Left lung (tissue), 10 donors: Measurements from ENCODE around the gene EIF1AY. TPM values are rescaled to one million over a fixed set of nuclear protein-coding genes. Genes with fewer than 3 reads are reported as not detected.
A peak's percentile ranks its signal among the peaks of the same experiment; 100 is the strongest.
"Not testable (repeated sequence)": the region's sequence is repeated elsewhere in the genome, so short reads cannot be mapped to it uniquely, and the experiment has no call there.

Experiments used
- ATAC-seq: fragments of 200-7000 bp; cut with Tn5 transposase; one replicate; pipeline ENCODE4 v1.9.1; 2020; ENCODE audit warnings: moderate library complexity
- DNase-seq, 4 donors: peaks; one replicate each; pipeline ENCODE4 v3.0.0-alpha.2; 2013 to 2020
- H3K27ac ChIP-seq, 2 donors: fragments of 200-600 bp; sonication (generic) in 1 of 2; one replicate each; pipeline versions ENCODE4 v1.5.0 to v1.8.0; 2020 to 2021
- H3K27me3 ChIP-seq, 2 donors: fragments of 200-600 bp; sonication (generic) in 1 of 2; one replicate each; pipeline versions ENCODE4 v1.5.0 to v1.8.0; 2020 to 2021
- H3K36me3 ChIP-seq, 2 donors: fragments of 200-600 bp; sonication (generic) in 1 of 2; one replicate each; pipeline versions ENCODE4 v1.5.0 to v1.8.0; 2020 to 2021
- H3K4me1 ChIP-seq, 2 donors: fragments of 200-600 bp; one replicate each; pipeline ENCODE4 v1.8.0; 2021
- H3K4me3 ChIP-seq, 2 donors: fragments of 200-600 bp; sonication (generic) in 1 of 2; one replicate each; pipeline versions ENCODE4 v1.5.0 to v1.8.0; 2020 to 2021; ENCODE audit warnings: mild to moderate bottlenecking in 1 of 2
- H3K9me3 ChIP-seq, 2 donors: fragments of 200-600 bp; sonication (generic) in 1 of 2; one replicate each; pipeline versions ENCODE4 v1.5.0 to v1.8.0; 2020 to 2021
- intact Hi-C, 2 donors: fragments of 100-400 bp; cut with DNase I; formaldehyde crosslinking; loops; one replicate each; pipeline versions ENCODE4 v1.11.2 to v1.14.2; 2022
- polyA plus RNA-seq, 6 donors: library from polyadenylated mRNA; unstranded; fragments of 120-200 nt; gene quantifications; one replicate each; pipeline ENCODE4 v1.2.1, GENCODE V29; 2013; ENCODE audit not compliant: insufficient read length in 6 of 6
- total RNA-seq, 2 donors: library from RNA; stranded (reverse); fragmentation: NEBNext Ultra II Directional; extraction: Animal tissue kit (Norgen Biotek cat#: 25700); gene quantifications; one replicate each; pipeline ENCODE4 v1.2.1, GENCODE V29; 2021
- TF ChIP-seq, protein P1 (sequence below), 2 donors: fragments of 200-600 bp; sonication (generic) in 1 of 2; IDR thresholded peaks; one replicate each; pipeline versions ENCODE4 v1.5.0 to v1.8.0; 2021; ENCODE audit warnings: antibody characterized with exemption in 2 of 2
- donor health status: DM: no; HTN: yes; CAD: no.
- donor health status: DM: no; HTN: no; CAD: no.

The EIF1AY gene
- total and polyA plus RNA-seq, 8 donors = 0.27 to 52.5 (median 36.8) TPM; not detected in 2

DNA sequence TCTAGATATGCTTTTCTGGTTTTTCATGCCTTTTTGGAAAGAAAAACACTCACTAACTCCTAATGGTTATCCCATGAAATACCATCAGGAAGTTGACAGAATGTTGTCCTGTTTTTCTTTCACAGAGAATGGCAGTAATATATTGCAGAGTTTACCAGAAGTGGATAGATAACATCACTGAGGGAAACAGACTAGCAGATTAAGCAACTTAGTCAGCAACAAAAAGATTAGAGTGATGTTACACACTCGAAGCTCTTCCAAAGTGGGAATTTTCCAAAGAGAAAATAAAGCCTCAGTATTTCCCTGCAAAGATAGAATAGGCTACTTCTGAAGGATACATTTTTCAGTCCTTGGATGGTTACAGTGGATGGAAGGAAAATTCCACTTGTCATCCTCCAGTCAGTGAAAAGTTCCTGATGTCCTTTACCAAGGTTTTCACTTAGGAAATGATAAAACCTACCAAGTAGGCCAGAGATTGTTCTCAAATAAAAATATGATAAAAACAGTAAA lies 31.1 kb upstream of the EIF1AY start:
- ATAC-seq (no peak), DNase-seq (no peak)
- H3K27ac ChIP-seq = no peak overlapping the region
- no peaks in the 10 kb centered on the region for H3K36me3 ChIP-seq
- no peaks in the 10 kb centered on the region for H3K9me3 ChIP-seq
- TF ChIP-seq, protein P1, sequence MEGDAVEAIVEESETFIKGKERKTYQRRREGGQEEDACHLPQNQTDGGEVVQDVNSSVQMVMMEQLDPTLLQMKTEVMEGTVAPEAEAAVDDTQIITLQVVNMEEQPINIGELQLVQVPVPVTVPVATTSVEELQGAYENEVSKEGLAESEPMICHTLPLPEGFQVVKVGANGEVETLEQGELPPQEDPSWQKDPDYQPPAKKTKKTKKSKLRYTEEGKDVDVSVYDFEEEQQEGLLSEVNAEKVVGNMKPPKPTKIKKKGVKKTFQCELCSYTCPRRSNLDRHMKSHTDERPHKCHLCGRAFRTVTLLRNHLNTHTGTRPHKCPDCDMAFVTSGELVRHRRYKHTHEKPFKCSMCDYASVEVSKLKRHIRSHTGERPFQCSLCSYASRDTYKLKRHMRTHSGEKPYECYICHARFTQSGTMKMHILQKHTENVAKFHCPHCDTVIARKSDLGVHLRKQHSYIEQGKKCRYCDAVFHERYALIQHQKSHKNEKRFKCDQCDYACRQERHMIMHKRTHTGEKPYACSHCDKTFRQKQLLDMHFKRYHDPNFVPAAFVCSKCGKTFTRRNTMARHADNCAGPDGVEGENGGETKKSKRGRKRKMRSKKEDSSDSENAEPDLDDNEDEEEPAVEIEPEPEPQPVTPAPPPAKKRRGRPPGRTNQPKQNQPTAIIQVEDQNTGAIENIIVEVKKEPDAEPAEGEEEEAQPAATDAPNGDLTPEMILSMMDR (IDR thresholded peaks at IDR 0.05) = no peak
- H3K27me3 ChIP-seq = no peaks in the 10 kb centered on the region
- intact Hi-C loops = no loop called here
- no peak overlapping the region for H3K4me3 ChIP-seq
- no peaks in the 10 kb centered on the region for H3K4me1 ChIP-seq

DNA sequence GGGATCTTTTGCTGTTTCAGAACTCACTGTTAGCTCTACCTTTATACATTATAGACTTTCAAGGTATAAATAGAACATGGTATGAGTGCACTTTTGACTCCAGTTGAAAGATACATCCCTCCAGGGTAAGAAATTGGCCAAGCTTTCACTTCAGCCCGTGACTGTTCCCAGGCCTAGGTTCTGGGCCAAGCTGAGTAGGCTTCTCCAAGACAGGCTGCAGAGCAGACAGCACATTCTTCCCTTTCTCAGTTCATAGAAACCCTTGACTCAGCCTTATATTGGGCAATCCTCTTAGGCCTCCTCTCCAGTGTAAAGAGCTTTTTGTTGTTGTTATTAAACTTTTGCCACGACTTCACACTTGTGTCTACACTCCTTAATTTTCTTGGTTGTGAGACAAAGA lies 29.5 kb upstream of the EIF1AY start:
- TF ChIP-seq, protein P1 (IDR thresholded peaks at IDR 0.05) = no peak
- intact Hi-C loops = no loop called here
- no peak for ATAC-seq

DNA sequence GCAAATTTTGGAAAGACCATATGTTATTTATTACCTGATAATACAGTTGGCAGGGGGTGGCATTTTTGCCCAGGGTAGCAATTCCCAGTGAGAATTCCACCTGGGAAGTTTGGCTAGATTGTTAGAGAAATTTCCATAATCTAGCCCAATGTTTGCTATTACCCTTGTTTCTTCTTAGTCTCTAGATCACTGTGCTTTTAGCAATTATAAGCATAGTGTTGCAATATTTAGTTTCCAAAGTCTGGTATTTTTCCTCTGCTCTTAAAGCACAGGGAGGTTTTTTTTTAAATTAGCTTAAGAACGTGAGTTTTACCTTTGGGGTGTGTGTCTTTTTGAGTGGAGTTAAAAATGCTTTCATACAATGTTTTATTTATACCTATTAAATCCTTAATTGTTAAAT lies 26.3 kb upstream of the EIF1AY start:
- intact Hi-C loops = no loop called here

More for the DNA sequence above, 29.5 kb upstream of the EIF1AY start:
- Histone ChIP-seq H3K4me1 (no peaks in the 10 kb centered on the region), H3K4me3 (no peak overlapping the region), H3K36me3 (no peaks in the 10 kb centered on the region), H3K27me3 (no peaks in the 10 kb centered on the region), H3K27ac (no peak overlapping the region), H3K9me3 (no peaks in the 10 kb centered on the region)
- DNase-seq = no peak

DNA sequence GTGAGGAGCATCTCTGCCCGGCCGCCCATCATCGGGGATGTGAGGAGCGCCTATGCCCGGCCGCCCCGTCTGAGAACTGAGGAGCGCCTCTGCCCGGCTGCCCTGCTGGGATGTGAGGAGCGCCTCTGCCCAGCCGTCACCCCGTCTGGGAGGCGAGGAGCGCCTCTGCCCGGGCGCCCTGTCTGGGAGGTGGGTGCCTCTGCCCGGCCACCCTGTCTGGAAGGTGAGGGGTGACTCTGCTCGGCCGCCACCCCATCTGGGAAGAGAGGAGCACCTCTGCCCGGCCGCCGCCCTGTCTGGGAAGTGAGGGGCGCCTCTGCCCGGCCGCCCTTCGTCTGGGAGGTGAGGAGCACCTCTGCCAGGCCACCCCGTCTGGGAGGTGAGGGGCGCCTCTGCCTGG lies 23.7 kb upstream of the EIF1AY start:
- peak in 1 of 4 donors; percentile 37 for DNase-seq
- no peaks in the 10 kb centered on the region for H3K9me3 ChIP-seq
- intact Hi-C loops = no loop called here
- no peaks in the 10 kb centered on the region for H3K36me3 ChIP-seq
- ATAC-seq = no peak
- TF ChIP-seq, protein P1 (IDR thresholded peaks at IDR 0.05) = no peak
- H3K27ac ChIP-seq = no peak overlapping the region
- no peaks in the 10 kb centered on the region for H3K4me1 ChIP-seq
- no peak overlapping the region for H3K4me3 ChIP-seq
- no peaks in the 10 kb centered on the region for H3K27me3 ChIP-seq

More for the DNA sequence above, 26.3 kb upstream of the EIF1AY start:
- H3K9me3 ChIP-seq = no peaks in the 10 kb centered on the region
- H3K36me3 ChIP-seq = no peaks in the 10 kb centered on the region
- H3K27ac ChIP-seq = no peak overlapping the region
- ATAC-seq (no peak), DNase-seq (no peak)
- TF ChIP-seq, protein P1 (IDR thresholded peaks at IDR 0.05) = no peak
- no peaks in the 10 kb centered on the region for H3K4me1 ChIP-seq
- H3K4me3 ChIP-seq = no peak overlapping the region
- H3K27me3 ChIP-seq = no peaks in the 10 kb centered on the region

DNA sequence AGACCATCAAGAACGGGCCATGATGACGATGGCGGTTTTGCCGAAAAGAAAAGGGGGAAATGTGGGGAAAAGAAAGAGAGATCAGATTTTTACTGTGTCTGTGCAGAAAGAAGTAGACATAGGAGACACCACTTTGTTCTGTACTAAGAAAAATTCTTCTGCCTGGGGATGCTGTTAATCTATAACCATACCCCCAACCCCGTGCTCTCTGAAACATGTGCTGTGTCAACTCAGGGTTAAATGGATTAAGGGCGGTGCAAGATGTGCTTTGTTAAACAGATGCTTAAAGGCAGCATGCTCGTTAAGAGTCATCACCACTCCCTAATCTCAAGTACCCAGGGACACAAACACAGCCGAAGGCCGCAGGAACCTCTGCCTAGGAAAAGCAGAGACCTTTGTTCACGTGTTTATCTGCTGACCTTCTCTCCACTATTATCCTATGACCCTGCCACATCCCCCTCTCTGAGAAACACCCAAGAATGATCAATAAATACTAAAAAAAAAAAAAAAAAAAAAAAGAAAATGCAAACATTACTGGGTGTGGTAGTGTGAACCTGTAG lies 22.7 kb upstream of the EIF1AY start:
- H3K4me1 ChIP-seq, H3K4me3 ChIP-seq, ATAC-seq, intact Hi-C loops, H3K36me3 ChIP-seq, H3K9me3 ChIP-seq, DNase-seq, H3K27ac ChIP-seq, H3K27me3 ChIP-seq: not testable (repeated sequence)

DNA sequence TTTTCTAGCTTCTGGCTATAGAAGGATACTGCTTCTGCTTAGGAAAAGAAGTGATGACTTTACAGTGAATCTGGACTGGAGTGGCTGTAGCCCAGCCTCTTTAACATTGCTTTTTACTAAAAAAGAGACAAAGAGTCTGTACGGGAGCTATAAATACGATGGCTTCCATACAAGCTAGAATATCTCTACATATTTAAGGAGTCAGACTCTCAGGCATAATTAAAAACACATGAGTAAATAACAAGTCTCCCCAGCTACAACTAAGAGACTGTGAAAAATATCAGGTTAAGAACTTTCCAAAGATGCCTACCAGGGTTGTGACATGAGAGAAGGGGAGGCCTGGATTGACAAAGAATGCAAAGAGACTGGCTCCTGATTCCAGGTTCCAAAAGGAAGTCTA lies 19.8 kb upstream of the EIF1AY start:
- no peak for ATAC-seq
- Histone ChIP-seq H3K27me3 (no peaks in the 10 kb centered on the region), H3K27ac (no peak overlapping the region), H3K9me3 (no peaks in the 10 kb centered on the region), H3K4me1 (no peaks in the 10 kb centered on the region), H3K36me3 (no peaks in the 10 kb centered on the region), H3K4me3 (no peak overlapping the region)
- DNase-seq = no peak
- TF ChIP-seq, protein P1 (IDR thresholded peaks at IDR 0.05) = no peak
- intact Hi-C loops = no loop called here
